GF-D8 (cell line): ENCODE results near the gene NSG2.

Experiments
- DNase-seq: peaks from one replicate; lab custom pipeline; 2025; lab: John Stamatoyannopoulos, UW

NSG2 gene

DNA sequence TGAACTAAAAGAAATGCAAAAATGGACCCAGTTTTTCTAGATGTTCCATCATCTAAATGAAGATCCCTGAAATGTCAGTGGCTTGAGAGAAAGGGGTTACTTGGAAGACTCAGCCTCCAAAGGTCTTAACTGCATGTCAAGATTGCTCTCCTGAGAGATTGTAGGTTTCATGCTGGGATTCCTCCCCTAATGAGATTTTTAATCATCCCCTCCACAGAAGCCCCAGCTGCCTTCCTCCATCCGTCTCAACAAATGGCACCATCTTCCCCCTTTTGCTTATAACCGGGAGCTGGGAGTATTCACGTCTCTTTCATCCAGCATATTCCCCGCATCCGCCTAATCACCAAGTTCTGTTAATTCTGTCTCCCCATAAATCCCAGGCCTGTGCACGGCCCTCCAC, 104.5 kb downstream of the NSG2 start:
- DNase-seq = no peak

DNA sequence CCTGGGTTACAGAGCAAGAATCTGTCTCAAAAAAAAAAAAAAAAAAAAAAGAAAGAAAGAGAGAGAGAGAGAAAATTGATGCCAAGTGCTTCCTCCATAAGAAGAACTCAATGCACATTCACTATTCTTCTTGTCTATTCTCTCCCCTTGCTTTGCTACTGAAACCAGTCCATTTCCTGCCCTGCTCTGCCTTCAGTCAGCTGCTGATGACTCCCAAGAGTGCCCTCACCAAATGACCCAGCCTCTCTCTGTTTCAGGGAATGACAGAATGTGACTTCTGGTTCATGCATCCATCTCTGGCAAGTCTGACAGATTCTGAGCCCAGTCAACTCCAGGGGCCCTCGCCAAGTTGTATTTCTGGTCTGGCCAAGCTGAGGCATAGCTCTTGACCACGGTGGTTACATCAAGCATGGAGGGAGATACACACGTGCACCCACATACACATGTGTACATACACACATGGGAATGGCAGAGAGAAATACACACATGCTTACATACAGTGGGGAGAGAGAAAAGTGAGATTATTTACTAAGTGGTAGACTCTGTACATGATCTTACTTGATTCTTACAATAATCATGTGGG, 106.2 kb downstream of the NSG2 start:
- DNase-seq = no peak

- no peak for DNase-seq
Measured at GRCh38 chr5:174154559-174154958, 109.1 kb downstream of the NSG2 start.

DNA sequence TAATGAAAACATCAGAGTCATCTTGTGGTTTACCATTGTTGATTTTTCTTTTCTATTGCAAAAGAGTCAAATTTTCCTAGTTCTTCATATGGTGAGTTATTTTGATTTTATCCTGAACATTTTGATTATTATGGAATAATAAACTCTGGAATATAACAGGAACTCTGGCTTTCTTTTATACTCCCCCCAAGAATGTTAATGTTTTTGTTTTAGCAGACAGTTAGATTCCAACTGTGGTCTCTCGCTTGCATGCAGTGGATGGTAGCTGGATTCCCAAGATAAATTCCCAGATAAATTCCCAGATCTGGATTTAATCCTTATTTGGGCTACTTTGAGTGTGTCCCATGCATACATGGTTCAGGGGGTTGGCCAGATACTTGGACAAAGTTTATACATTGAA, 109.8 kb downstream of the NSG2 start:
- no peak for DNase-seq

DNA sequence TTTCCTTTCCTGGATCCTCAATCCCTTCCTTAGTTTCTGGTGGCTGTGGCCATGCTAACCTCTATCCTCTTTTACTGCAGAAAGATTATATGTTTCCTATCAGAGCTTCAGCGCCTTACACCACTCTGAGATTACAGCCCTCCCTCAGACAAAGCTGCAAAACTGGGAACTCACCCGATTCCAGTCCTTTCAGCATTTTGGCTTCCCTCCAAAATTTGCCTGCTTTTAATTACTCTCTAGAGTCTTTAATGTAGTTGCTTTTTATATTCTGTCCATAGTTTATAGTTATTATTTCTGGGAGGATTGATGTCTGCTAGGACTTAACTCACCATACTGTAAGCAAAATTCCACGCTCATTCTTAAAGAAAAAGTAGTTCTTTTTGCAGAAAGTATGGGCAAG, 110.2 kb downstream of the NSG2 start:
- no peak for DNase-seq

- no peak for DNase-seq
Measured at GRCh38 chr5:174157048-174157447, 111.5 kb downstream of the NSG2 start.
